Umbilical cord (tissue), 2 donors: Measurements from ENCODE around the gene FYTTD1. TPM values are rescaled to one million over a fixed set of nuclear protein-coding genes. Genes with fewer than 3 reads are reported as not detected.

ENCODE experiments used
- DNase-seq: peaks from one replicate; pipeline ENCODE4 v3.0.0-alpha.2; 2015; ENCODE audit warnings: low spot score
- total RNA-seq: library from RNA; depleted of rRNA; stranded (reverse); fragments of >200 nt; gene quantifications from one replicate; pipeline ENCODE4 v1.2.3, GENCODE V29; 2014; ENCODE audit warnings: low replicate concordance; ENCODE audit not compliant: insufficient read depth

FYTTD1 gene
- total RNA-seq, 1 donor from 2014 or later = 150 TPM

GRCh38 chr3:197791892-197792647 lies 42.4 kb downstream of the FYTTD1 start:
- DNase-seq = peak; percentile 38

GRCh38 chr3:197793247-197793646 lies 43.6 kb downstream of the FYTTD1 start:
- DNase-seq = no peak

GRCh38 chr3:197794115-197794514 lies 44.4 kb downstream of the FYTTD1 start:
- no peak for DNase-seq

GRCh38 chr3:197795200-197795599 lies 45.5 kb downstream of the FYTTD1 start:
- no peak for DNase-seq

GRCh38 chr3:197796087-197796486 lies 46.4 kb downstream of the FYTTD1 start:
- no peak for DNase-seq

- DNase-seq = no peak
Observed at GRCh38 chr3:197798863-197799262, 49.2 kb downstream of the FYTTD1 start.

- no peak for DNase-seq
Observed at GRCh38 chr3:197800379-197800778, 50.7 kb downstream of the FYTTD1 start.

GRCh38 chr3:197801891-197802778 lies 52.5 kb downstream of the FYTTD1 start:
- no peak for DNase-seq

GRCh38 chr3:197802779-197803459 lies 53.2 kb downstream of the FYTTD1 start:
- no peak for DNase-seq

- no peak for DNase-seq
Observed at GRCh38 chr3:197804511-197804910, 54.8 kb downstream of the FYTTD1 start.

GRCh38 chr3:197807969-197808587 lies 58.4 kb downstream of the FYTTD1 start:
- no peak for DNase-seq

- DNase-seq = peak; percentile 70
Observed at GRCh38 chr3:197809356-197810020, 59.8 kb downstream of the FYTTD1 start.

GRCh38 chr3:197810901-197811300 lies 61.2 kb downstream of the FYTTD1 start:
- DNase-seq = no peak

GRCh38 chr3:197811343-197811742 lies 61.7 kb downstream of the FYTTD1 start:
- DNase-seq = no peak

GRCh38 chr3:197814372-197814771 lies 64.7 kb downstream of the FYTTD1 start:
- DNase-seq = no peak

GRCh38 chr3:197820550-197821335 lies 71.1 kb downstream of the FYTTD1 start:
- no peak for DNase-seq

GRCh38 chr3:197829397-197830045 lies 79.8 kb downstream of the FYTTD1 start:
- no peak for DNase-seq

- DNase-seq = no peak
Observed at GRCh38 chr3:197830308-197830966, 80.8 kb downstream of the FYTTD1 start.

GRCh38 chr3:197830967-197831313 lies 81.3 kb downstream of the FYTTD1 start:
- no peak for DNase-seq
